ENCODE measurements around the gene LEMD3. TPM values are rescaled to one million over a fixed set of nuclear protein-coding genes. Genes with fewer than 3 reads are reported as not detected.

LEMD3 gene
- polyA plus RNA-seq, 2 of the 4 experiments (the other 2 are of a cell fraction) = 12.3 to 17.8 TPM

DNA sequence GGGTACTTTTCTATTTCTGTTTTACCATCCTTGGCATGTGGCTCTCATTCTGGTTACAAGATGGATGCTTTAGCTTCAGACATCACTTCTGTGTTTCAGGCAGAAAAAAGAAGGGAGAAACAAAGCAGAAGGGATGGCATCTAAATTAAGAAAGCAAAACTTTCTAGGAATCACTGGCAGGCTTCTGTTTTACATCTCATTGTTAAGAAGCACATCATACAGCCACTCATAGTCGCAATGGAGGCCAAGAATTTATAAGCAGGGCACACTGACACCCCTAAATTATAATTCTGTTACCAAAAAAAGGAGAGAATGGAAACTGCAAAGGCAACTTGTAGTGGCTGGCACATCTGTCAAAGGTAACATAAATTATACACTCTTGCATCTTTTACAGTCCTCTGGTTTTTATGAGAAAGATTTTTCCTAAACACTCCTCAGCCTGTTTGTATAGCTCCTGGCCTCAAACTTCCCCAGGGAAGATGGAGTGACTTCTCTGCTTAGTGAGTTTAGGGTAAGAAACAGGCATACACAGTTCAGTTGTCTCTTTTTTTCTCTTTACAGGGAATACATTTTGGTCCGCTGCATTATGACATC is 22.0 kb upstream of the LEMD3 start:
- ATAC-seq = no peak
- H3K4me2 ChIP-seq = no peak overlapping the region
- H3K4me1 ChIP-seq = no peaks in the 10 kb centered on the region
- TF ChIP-seq HOXB5 (CRISPR knock-in tag; IDR thresholded peaks at IDR 0.05) (no peak), KDM5A (IDR thresholded peaks at IDR 0.05) (no peak), RFX5 (IDR thresholded peaks at IDR 0.05) (no peak), EP300 (IDR thresholded peaks at IDR 0.05) (no peak), HOXA7 (CRISPR knock-in tag; IDR thresholded peaks at IDR 0.05) (no peak), POLR2AphosphoS2 (conservative IDR thresholded peaks at IDR 0.05; ENCODE audit: low read length) (no peak), FOSL2 (IDR thresholded peaks at IDR 0.05) (no peak), FOSL2 (CRISPR knock-in tag; IDR thresholded peaks at IDR 0.05) (no peak), PHF8 (IDR thresholded peaks at IDR 0.05; ENCODE audit: borderline replicate concordance, low read depth) (no peak), NPAS2 (CRISPR knock-in tag; IDR thresholded peaks at IDR 0.05; ENCODE audit: borderline replicate concordance) (no peak), FOSB (CRISPR knock-in tag; IDR thresholded peaks at IDR 0.05) (no peak), HOXB13 (CRISPR knock-in tag; IDR thresholded peaks at IDR 0.05; ENCODE audit: low read depth) (no peak), EHMT2 (IDR thresholded peaks at IDR 0.05; ENCODE audit: low read depth) (no peak), TFCP2L1 (CRISPR knock-in tag; IDR thresholded peaks at IDR 0.05) (no peak)
- TF ChIP-seq, protein P1, sequence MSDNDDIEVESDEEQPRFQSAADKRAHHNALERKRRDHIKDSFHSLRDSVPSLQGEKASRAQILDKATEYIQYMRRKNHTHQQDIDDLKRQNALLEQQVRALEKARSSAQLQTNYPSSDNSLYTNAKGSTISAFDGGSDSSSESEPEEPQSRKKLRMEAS (IDR thresholded peaks at IDR 0.05) = no peak
- TF ChIP-seq, protein P2, sequence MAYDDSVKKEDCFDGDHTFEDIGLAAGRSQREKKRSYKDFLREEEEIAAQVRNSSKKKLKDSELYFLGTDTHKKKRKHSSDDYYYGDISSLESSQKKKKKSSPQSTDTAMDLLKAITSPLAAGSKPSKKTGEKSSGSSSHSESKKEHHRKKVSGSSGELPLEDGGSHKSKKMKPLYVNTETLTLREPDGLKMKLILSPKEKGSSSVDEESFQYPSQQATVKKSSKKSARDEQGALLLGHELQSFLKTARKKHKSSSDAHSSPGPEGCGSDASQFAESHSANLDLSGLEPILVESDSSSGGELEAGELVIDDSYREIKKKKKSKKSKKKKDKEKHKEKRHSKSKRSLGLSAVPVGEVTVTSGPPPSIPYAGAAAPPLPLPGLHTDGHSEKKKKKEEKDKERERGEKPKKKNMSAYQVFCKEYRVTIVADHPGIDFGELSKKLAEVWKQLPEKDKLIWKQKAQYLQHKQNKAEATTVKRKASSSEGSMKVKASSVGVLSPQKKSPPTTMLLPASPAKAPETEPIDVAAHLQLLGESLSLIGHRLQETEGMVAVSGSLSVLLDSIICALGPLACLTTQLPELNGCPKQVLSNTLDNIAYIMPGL (CRISPR knock-in tag; IDR thresholded peaks at IDR 0.05; ENCODE audit: borderline replicate concordance) = no peak
- TF ChIP-seq, protein P3, sequence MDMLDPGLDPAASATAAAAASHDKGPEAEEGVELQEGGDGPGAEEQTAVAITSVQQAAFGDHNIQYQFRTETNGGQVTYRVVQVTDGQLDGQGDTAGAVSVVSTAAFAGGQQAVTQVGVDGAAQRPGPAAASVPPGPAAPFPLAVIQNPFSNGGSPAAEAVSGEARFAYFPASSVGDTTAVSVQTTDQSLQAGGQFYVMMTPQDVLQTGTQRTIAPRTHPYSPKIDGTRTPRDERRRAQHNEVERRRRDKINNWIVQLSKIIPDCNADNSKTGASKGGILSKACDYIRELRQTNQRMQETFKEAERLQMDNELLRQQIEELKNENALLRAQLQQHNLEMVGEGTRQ (IDR thresholded peaks at IDR 0.05) = no peak
- TF ChIP-seq, protein P4, sequence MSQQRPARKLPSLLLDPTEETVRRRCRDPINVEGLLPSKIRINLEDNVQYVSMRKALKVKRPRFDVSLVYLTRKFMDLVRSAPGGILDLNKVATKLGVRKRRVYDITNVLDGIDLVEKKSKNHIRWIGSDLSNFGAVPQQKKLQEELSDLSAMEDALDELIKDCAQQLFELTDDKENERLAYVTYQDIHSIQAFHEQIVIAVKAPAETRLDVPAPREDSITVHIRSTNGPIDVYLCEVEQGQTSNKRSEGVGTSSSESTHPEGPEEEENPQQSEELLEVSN (IDR thresholded peaks at IDR 0.05; ENCODE audit: borderline replicate concordance, low read depth) = no peak
- TF ChIP-seq, protein P5, sequence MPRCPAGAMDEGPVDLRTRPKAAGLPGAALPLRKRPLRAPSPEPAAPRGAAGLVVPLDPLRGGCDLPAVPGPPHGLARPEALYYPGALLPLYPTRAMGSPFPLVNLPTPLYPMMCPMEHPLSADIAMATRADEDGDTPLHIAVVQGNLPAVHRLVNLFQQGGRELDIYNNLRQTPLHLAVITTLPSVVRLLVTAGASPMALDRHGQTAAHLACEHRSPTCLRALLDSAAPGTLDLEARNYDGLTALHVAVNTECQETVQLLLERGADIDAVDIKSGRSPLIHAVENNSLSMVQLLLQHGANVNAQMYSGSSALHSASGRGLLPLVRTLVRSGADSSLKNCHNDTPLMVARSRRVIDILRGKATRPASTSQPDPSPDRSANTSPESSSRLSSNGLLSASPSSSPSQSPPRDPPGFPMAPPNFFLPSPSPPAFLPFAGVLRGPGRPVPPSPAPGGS (IDR thresholded peaks at IDR 0.05) = no peak
- TF ChIP-seq, protein P6, sequence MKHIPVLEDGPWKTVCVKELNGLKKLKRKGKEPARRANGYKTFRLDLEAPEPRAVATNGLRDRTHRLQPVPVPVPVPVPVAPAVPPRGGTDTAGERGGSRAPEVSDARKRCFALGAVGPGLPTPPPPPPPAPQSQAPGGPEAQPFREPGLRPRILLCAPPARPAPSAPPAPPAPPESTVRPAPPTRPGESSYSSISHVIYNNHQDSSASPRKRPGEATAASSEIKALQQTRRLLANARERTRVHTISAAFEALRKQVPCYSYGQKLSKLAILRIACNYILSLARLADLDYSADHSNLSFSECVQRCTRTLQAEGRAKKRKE (CRISPR knock-in tag; IDR thresholded peaks at IDR 0.05; ENCODE audit: low read depth) = no peak
- ChIA-PET POLR2A (no interaction called here), CTCF (interaction anchor here (0.7 to 2.0 kb wide), 3 partner anchors 13 to 1056 kb away, joined by 3 to 6 read pairs (median 3); no protein-coding TSS in a partner anchor)
- H3K27ac ChIP-seq = no peak overlapping the region
- no peak for DNase-seq (ENCODE audit: low read depth in 1 of 2, low spot score in 1 of 2)
- no peaks in the 10 kb centered on the region for H3K9me3 ChIP-seq
- 43% methylated on average over 2 of the region's 2 CpGs for WGBS (ENCODE audit: missing lambda C conversion rate)
- no peak overlapping the region for H3K4me3 ChIP-seq
- FAIRE-seq = no peak

DNA sequence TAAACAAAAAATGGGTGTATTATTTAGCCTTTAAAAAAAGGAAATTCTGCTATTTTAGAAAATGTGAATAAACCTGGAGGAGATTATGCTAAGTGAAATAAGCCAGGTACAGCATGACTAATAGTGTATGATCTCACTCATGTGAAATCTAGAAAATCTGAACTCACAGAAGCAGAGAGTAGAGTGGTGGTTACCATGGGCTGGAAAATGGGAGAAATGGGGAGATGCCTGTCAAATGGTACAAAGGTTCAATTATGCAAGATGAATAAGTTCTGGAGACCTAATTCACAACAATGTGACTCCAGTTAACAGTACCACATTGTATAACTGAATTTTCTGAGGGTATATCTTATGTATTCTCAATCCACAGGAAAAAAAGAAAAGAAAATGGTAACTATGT is 17.4 kb upstream of the LEMD3 start:
- ChIA-PET POLR2A (no interaction called here), CTCF (no interaction called here)
- Histone ChIP-seq H3K9me3 (no peaks in the 10 kb centered on the region), H3K4me3 (no peak overlapping the region), H3K4me2 (no peak overlapping the region), H3K27ac (no peak overlapping the region), H3K4me1 (0 out of 3 replicates have a peak, but pooled peaks cover 4% of the 10 kb centered on the region)
- DNase-seq (ENCODE audit: low read depth in 1 of 2, low spot score in 1 of 2) = no peak
- ATAC-seq = no peak
- TF ChIP-seq HOXB13 (CRISPR knock-in tag; IDR thresholded peaks at IDR 0.05; ENCODE audit: low read depth) (no peak), GATA3 (IDR thresholded peaks at IDR 0.05; ENCODE audit: borderline replicate concordance) (no peak)
- TF ChIP-seq, protein P6 (CRISPR knock-in tag; IDR thresholded peaks at IDR 0.05; ENCODE audit: low read depth) = no peak
- TF ChIP-seq, protein P7, sequence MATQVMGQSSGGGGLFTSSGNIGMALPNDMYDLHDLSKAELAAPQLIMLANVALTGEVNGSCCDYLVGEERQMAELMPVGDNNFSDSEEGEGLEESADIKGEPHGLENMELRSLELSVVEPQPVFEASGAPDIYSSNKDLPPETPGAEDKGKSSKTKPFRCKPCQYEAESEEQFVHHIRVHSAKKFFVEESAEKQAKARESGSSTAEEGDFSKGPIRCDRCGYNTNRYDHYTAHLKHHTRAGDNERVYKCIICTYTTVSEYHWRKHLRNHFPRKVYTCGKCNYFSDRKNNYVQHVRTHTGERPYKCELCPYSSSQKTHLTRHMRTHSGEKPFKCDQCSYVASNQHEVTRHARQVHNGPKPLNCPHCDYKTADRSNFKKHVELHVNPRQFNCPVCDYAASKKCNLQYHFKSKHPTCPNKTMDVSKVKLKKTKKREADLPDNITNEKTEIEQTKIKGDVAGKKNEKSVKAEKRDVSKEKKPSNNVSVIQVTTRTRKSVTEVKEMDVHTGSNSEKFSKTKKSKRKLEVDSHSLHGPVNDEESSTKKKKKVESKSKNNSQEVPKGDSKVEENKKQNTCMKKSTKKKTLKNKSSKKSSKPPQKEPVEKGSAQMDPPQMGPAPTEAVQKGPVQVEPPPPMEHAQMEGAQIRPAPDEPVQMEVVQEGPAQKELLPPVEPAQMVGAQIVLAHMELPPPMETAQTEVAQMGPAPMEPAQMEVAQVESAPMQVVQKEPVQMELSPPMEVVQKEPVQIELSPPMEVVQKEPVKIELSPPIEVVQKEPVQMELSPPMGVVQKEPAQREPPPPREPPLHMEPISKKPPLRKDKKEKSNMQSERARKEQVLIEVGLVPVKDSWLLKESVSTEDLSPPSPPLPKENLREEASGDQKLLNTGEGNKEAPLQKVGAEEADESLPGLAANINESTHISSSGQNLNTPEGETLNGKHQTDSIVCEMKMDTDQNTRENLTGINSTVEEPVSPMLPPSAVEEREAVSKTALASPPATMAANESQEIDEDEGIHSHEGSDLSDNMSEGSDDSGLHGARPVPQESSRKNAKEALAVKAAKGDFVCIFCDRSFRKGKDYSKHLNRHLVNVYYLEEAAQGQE (IDR thresholded peaks at IDR 0.05) = no peak
- FAIRE-seq = no peak

All from A549 (cell line).